ENCODE measurements around the gene CRYBG3.
"Not testable (repeated sequence)": the region's sequence is repeated elsewhere in the genome, so short reads cannot be mapped to it uniquely, and the experiment has no call there.

CRYBG3 gene

GRCh38 chr3:97896547-97896946 is 74.7 kb downstream of the CRYBG3 start:
- no peak for DNase-seq

GRCh38 chr3:97899331-97899730 is 77.5 kb downstream of the CRYBG3 start:
- no peak for DNase-seq

GRCh38 chr3:97901313-97902248 is 79.8 kb downstream of the CRYBG3 start:
- DNase-seq = no peak

- not testable (repeated sequence) for DNase-seq
Measured at GRCh38 chr3:97909830-97910229, 88.0 kb downstream of the CRYBG3 start.

- not testable (repeated sequence) for DNase-seq
Measured at GRCh38 chr3:97910236-97910831, 88.5 kb downstream of the CRYBG3 start.

- no peak for DNase-seq
Measured at GRCh38 chr3:97910931-97911351, 89.1 kb downstream of the CRYBG3 start.

- DNase-seq = no peak
Measured at GRCh38 chr3:97911459-97911858, 89.6 kb downstream of the CRYBG3 start.

GRCh38 chr3:97914388-97914787 is 92.6 kb downstream of the CRYBG3 start:
- DNase-seq = no peak

GRCh38 chr3:97916576-97916975 is 94.8 kb downstream of the CRYBG3 start:
- DNase-seq = no peak

GRCh38 chr3:97917813-97918536 is 96.2 kb downstream of the CRYBG3 start:
- DNase-seq = no peak

- DNase-seq = no peak
Measured at GRCh38 chr3:97927704-97928103, 105.9 kb downstream of the CRYBG3 start.

GRCh38 chr3:97928986-97929385 is 107.2 kb downstream of the CRYBG3 start:
- DNase-seq = no peak

- DNase-seq = no peak
Measured at GRCh38 chr3:97930018-97930417, 108.2 kb downstream of the CRYBG3 start.

GRCh38 chr3:97931218-97931617 is 109.4 kb downstream of the CRYBG3 start:
- DNase-seq = no peak

- no peak for DNase-seq
Measured at GRCh38 chr3:97932387-97932801, 110.6 kb downstream of the CRYBG3 start.

GRCh38 chr3:97934980-97935695 is 113.3 kb downstream of the CRYBG3 start:
- no peak for DNase-seq

GRCh38 chr3:97935842-97936241 is 114.0 kb downstream of the CRYBG3 start:
- no peak for DNase-seq

GRCh38 chr3:97937205-97937604 is 115.4 kb downstream of the CRYBG3 start:
- DNase-seq = no peak

- DNase-seq = no peak
Measured at GRCh38 chr3:97938444-97938843, 116.6 kb downstream of the CRYBG3 start.

- no peak for DNase-seq
Measured at GRCh38 chr3:97939401-97939800, 117.6 kb downstream of the CRYBG3 start.

- no peak for DNase-seq
Measured at GRCh38 chr3:97940034-97940433, 118.2 kb downstream of the CRYBG3 start.

GRCh38 chr3:97942801-97943546 is 121.2 kb downstream of the CRYBG3 start:
- no peak for DNase-seq
